ENCODE measurements around the gene CAPN2. TPM values are rescaled to one million over a fixed set of nuclear protein-coding genes. Genes with fewer than 3 reads are reported as not detected.

The CAPN2 gene
- total RNA-seq, 2 experiments from 2014 or later: not detected

DNA sequence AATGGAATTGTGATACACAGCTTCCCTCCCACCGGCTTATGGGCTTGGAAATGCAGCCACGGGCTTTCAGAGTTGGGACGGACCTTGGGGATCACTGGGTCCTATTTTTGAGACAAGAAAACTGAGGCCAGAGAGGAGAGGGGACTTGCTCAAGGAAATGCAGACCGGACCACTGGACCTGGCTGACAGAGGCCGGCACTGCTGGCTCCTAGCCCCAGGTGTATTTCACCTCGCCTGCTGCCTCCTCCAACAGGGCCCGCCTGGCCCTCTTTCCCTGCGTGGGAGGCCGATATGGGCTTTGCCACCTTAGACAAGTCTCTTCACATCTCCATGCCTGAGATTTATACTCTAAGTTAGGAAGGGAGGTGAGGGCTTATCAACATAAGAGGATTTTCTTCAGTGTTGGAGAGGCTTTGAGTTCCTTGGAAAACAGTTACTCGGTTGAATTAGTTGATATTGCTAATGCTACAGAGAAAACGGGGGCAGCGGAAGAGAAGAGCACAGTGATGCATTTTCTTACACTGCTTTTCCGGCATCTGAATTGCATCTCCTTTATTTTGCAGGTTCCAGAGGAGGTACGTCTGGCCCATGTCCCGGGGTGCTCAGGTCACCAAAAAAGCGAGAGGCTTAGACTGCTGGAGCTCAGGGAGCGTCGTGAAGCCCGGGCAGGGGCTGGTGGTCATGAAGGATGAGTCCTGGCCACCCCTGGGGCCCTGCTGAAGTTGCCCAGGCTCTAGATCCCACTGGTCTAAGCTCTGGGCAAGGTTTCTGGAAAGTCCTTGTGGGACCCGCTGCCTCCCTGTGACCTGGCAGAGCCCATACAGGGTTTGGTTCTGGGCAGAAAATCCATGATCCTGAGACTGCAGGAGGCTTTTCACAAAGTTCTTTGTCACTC is 44.7 kb downstream of the CAPN2 start:
- no peaks in the 10 kb centered on the region for H3K4me1 ChIP-seq (ENCODE audit: insufficient read depth, low read length, poor library complexity, severe bottlenecking)
- no peak overlapping the region for H3K27ac ChIP-seq (ENCODE audit: low read depth, low read length, poor library complexity, severe bottlenecking)
- ChIA-PET POLR2A (interaction anchor here (0.7 kb wide), 1 partner anchor 359 kb away, joined by 3 read pairs; no protein-coding TSS in a partner anchor), CTCF (ENCODE audit: unreplicated experiment) (no interaction called here)
- no peaks in the 10 kb centered on the region for H4K20me1 ChIP-seq (ENCODE audit: insufficient read depth, low read length)
- intact Hi-C loops (cut with micrococcal nuclease; ENCODE audit: unreplicated experiment): no loop called here
- no peak for TF ChIP-seq EZH2phosphoT487 (IDR thresholded peaks at IDR 0.05; ENCODE audit: borderline replicate concordance, low read depth, low read length)
- TF ChIP-seq, protein P1, sequence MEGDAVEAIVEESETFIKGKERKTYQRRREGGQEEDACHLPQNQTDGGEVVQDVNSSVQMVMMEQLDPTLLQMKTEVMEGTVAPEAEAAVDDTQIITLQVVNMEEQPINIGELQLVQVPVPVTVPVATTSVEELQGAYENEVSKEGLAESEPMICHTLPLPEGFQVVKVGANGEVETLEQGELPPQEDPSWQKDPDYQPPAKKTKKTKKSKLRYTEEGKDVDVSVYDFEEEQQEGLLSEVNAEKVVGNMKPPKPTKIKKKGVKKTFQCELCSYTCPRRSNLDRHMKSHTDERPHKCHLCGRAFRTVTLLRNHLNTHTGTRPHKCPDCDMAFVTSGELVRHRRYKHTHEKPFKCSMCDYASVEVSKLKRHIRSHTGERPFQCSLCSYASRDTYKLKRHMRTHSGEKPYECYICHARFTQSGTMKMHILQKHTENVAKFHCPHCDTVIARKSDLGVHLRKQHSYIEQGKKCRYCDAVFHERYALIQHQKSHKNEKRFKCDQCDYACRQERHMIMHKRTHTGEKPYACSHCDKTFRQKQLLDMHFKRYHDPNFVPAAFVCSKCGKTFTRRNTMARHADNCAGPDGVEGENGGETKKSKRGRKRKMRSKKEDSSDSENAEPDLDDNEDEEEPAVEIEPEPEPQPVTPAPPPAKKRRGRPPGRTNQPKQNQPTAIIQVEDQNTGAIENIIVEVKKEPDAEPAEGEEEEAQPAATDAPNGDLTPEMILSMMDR (conservative IDR thresholded peaks at IDR 0.05; ENCODE audit: low read length): no peak
- no TSS peak for BruUV-seq (replicated peaks)
- no peak for DNase-seq (ENCODE audit: low spot score)
- no peak overlapping the region for H3K4me3 ChIP-seq (ENCODE audit: low read depth, low read length, poor library complexity, severe bottlenecking)
- no peaks in the 10 kb centered on the region for H3K9me3 ChIP-seq (ENCODE audit: low read length)
- no peaks in the 10 kb centered on the region for H3K79me2 ChIP-seq (ENCODE audit: insufficient read depth, low read depth, low read length)
- no peak overlapping the region for H3K4me2 ChIP-seq (ENCODE audit: low read length)
- no peak overlapping the region for H2AFZ ChIP-seq (ENCODE audit: low read length)
- H3K9me2 ChIP-seq (ENCODE audit: insufficient read depth, low read length): no peaks in the 10 kb centered on the region
- no peaks in the 10 kb centered on the region for H3K36me3 ChIP-seq (ENCODE audit: insufficient read depth, low read length)

DNA sequence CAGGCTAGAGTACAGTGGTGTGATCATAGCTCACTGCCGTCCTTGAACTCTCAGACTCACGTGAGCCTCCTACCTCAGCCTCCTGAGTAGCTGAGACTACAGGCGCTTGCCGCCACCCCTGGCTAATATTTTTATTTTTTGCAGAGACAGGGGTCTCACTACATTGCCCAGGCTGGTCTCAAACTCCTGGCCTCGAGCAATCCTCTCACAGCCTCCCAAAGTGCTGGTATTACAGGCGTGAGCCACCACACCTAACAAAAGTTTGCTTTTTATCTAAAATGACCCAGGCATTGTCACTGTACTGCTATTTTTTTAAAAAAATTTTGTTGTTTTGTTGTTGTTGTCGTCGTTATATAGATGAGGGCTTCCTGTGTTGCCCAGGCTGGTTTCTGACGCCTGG is 46.4 kb downstream of the CAPN2 start:
- POLR2A ChIA-PET: no interaction called here

More for the DNA sequence above, 46.4 kb downstream of the CAPN2 start:
- intact Hi-C loops (cut with micrococcal nuclease; ENCODE audit: unreplicated experiment): no loop called here
- CTCF ChIA-PET (ENCODE audit: unreplicated experiment): no interaction called here
- TF ChIP-seq, protein P1 (conservative IDR thresholded peaks at IDR 0.05; ENCODE audit: low read length): no peak
- TF ChIP-seq EZH2phosphoT487 (IDR thresholded peaks at IDR 0.05; ENCODE audit: borderline replicate concordance, low read depth, low read length): no peak
- BruUV-seq (replicated peaks): no TSS peak
- no peak for DNase-seq (ENCODE audit: low spot score)
- Histone ChIP-seq H3K9me3 (ENCODE audit: low read length) (no peaks in the 10 kb centered on the region), H3K4me1 (ENCODE audit: insufficient read depth, low read length, poor library complexity, severe bottlenecking) (no peaks in the 10 kb centered on the region), H4K20me1 (ENCODE audit: insufficient read depth, low read length) (no peaks in the 10 kb centered on the region), H3K79me2 (ENCODE audit: insufficient read depth, low read depth, low read length) (no peaks in the 10 kb centered on the region), H3K27ac (ENCODE audit: low read depth, low read length, poor library complexity, severe bottlenecking) (no peak overlapping the region), H3K4me3 (ENCODE audit: low read depth, low read length, poor library complexity, severe bottlenecking) (no peak overlapping the region), H3K36me3 (ENCODE audit: insufficient read depth, low read length) (no peaks in the 10 kb centered on the region), H2AFZ (ENCODE audit: low read length) (no peak overlapping the region), H3K4me2 (ENCODE audit: low read length) (no peak overlapping the region), H3K9me2 (ENCODE audit: insufficient read depth, low read length) (no peaks in the 10 kb centered on the region)

All from OCI-LY7 (cell line).